ENCODE data around the gene C1QL1.

- TF ChIP-seq YY1 (IDR thresholded peaks at IDR 0.05; ENCODE audit: insufficient read depth, insufficient read length) (no peak), SUZ12 (IDR thresholded peaks at IDR 0.05; ENCODE audit: extremely low read depth, insufficient read depth, insufficient read length) (no peak)
These were observed 39.0 kb downstream of the C1QL1 start for GRCh38 chr17:44928950-44929720.
